ENCODE results near the gene TMPRSS13. TPM values are rescaled to one million over a fixed set of nuclear protein-coding genes. Genes with fewer than 3 reads are reported as not detected.

TMPRSS13 gene
- total RNA-seq, 3 donors from 2014 or later (not counting 1 experiment from before 2014, with no cell fraction given) = 1.6 to 1.8 (median 1.8) TPM

GRCh38 chr11:117946156-117946841, 17.1 kb upstream of the TMPRSS13 start:
- Mint-ChIP-seq H3K36me3 (no peaks in the 10 kb centered on the region), H3K4me1 (peaks cover 37 to 54% of the 10 kb centered on the region in 2 donors), H3K27me3 (ENCODE audit: low read depth in 2 of 2) (peaks cover 2 to 10% of the 10 kb centered on the region in 2 donors), H3K4me3 (no peak overlapping the region), H3K27ac (no peak overlapping the region), H3K9me3 (no peaks in the 10 kb centered on the region)
- DNase-seq (no peak), ATAC-seq (no peak)
- Histone ChIP-seq H3K27ac (ENCODE audit: low read length) (no peak overlapping the region), H3K4me3 (ENCODE audit: low read length) (no peak overlapping the region), H3K4me1 (ENCODE audit: control insufficient read depth, insufficient read depth, low read length) (peaks cover 52% of the 10 kb centered on the region), H3K27me3 (ENCODE audit: control insufficient read depth, insufficient read depth, low read length) (no peaks in the 10 kb centered on the region), H3K9me3 (ENCODE audit: control insufficient read depth, insufficient read depth, low read length) (no peaks in the 10 kb centered on the region), H3K36me3 (ENCODE audit: control insufficient read depth, insufficient read depth, low read length) (no peaks in the 10 kb centered on the region)
- intact Hi-C loops (cut with micrococcal nuclease) = loop anchor here (10.0 kb wide), 1 partner anchor 521 kb away; no protein-coding TSS in a partner anchor
- TF ChIP-seq, protein P1, sequence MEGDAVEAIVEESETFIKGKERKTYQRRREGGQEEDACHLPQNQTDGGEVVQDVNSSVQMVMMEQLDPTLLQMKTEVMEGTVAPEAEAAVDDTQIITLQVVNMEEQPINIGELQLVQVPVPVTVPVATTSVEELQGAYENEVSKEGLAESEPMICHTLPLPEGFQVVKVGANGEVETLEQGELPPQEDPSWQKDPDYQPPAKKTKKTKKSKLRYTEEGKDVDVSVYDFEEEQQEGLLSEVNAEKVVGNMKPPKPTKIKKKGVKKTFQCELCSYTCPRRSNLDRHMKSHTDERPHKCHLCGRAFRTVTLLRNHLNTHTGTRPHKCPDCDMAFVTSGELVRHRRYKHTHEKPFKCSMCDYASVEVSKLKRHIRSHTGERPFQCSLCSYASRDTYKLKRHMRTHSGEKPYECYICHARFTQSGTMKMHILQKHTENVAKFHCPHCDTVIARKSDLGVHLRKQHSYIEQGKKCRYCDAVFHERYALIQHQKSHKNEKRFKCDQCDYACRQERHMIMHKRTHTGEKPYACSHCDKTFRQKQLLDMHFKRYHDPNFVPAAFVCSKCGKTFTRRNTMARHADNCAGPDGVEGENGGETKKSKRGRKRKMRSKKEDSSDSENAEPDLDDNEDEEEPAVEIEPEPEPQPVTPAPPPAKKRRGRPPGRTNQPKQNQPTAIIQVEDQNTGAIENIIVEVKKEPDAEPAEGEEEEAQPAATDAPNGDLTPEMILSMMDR (IDR thresholded peaks at IDR 0.05) = no peak
- WGBS (ENCODE audit: insufficient coverage) = 83% methylated on average over 4 of the region's 5 CpGs

DNA sequence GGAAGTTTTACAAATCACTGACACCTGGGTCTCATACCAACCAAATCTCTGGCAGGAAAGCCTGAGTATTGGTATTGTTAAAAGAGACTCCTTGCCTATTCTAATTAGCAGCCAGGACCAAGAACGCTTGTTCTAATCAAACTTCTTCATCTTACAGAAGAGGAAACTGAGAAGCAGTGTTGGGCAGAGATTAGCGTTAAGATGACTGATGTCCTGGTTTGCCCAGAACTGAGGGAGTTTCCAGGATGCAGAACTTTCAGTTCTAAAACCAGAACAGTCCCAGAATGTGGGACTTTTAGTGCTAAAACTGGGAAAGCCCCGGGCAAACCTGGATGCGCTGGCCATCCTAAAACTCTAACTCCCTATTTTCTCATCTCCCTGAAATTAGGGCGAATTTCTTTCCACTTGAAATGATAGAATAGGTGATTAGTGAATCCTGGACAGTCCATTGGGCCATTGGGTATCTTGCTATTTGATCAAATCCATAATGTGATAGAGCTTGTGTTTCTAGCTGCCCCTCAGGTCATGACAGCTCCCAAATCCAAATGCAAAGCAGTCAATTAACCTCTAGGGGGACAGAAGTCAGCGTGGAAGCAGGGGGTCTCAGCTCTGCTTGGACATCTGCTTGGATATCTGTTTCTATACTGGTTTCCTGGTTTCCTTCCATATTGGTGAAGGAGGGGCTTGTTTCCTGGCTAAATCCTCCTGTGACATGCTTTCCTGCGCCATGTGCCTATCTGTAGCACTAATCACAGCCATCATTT, 16.0 kb upstream of the TMPRSS13 start:
- H3K4me1 Mint-ChIP-seq = peaks cover 26 to 44% of the 10 kb centered on the region in 2 donors
- Histone ChIP-seq H3K4me1 (ENCODE audit: control insufficient read depth, insufficient read depth, low read length) (peaks cover 47% of the 10 kb centered on the region), H3K27ac (ENCODE audit: low read length) (no peak overlapping the region), H3K9me3 (ENCODE audit: control insufficient read depth, insufficient read depth, low read length) (no peaks in the 10 kb centered on the region), H3K4me3 (ENCODE audit: low read length) (no peak overlapping the region), H3K27me3 (ENCODE audit: control insufficient read depth, insufficient read depth, low read length) (no peaks in the 10 kb centered on the region), H3K36me3 (ENCODE audit: control insufficient read depth, insufficient read depth, low read length) (no peaks in the 10 kb centered on the region)
- H3K36me3 Mint-ChIP-seq = no peaks in the 10 kb centered on the region
- intact Hi-C loops (cut with micrococcal nuclease) = loop anchor here (10.0 kb wide), 1 partner anchor 520 kb away; no protein-coding TSS in a partner anchor
- DNase-seq (peak in 1 of 2 donors; percentile 18), ATAC-seq (no peak)
- TF ChIP-seq, protein P1 (IDR thresholded peaks at IDR 0.05) = no peak
- 35% methylated on average over 3 of the region's 7 CpGs for WGBS (ENCODE audit: insufficient coverage)
- no peak overlapping the region for H3K4me3 Mint-ChIP-seq
- peaks cover 2 to 10% of the 10 kb centered on the region in 2 donors for H3K27me3 Mint-ChIP-seq (ENCODE audit: low read depth in 2 of 2)
- no peaks in the 10 kb centered on the region for H3K9me3 Mint-ChIP-seq
- no peak overlapping the region for H3K27ac Mint-ChIP-seq

DNA sequence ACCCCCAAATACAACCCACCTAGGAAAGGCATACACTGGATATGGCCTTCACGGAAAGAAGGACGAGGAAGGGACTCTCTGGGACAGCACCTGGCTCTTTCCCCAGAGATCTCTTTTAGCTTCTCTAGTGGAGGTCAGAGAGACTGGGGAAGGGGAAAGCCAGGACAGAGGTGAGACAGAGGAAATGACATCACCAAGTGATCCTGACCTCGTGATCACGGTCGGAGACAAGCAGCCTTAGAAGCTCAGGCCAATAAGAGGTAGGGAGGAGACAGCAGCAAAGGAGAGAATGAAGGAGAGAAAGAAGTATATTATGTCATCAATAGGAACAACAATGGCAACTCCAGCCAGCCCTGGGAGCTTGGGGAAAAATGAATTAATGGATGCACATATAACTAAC, 15.4 kb upstream of the TMPRSS13 start:
- no peaks in the 10 kb centered on the region for H3K36me3 Mint-ChIP-seq
- TF ChIP-seq, protein P1 (IDR thresholded peaks at IDR 0.05) = no peak
- H3K27me3 ChIP-seq (ENCODE audit: control insufficient read depth, insufficient read depth, low read length) = no peaks in the 10 kb centered on the region
- no peaks in the 10 kb centered on the region for H3K36me3 ChIP-seq (ENCODE audit: control insufficient read depth, insufficient read depth, low read length)
- no peak overlapping the region for H3K27ac Mint-ChIP-seq
- DNase-seq (no peak), ATAC-seq (no peak)
- no peak overlapping the region for H3K27ac ChIP-seq (ENCODE audit: low read length)
- no peak overlapping the region for H3K4me3 Mint-ChIP-seq
- no peaks in the 10 kb centered on the region for H3K9me3 ChIP-seq (ENCODE audit: control insufficient read depth, insufficient read depth, low read length)
- H3K27me3 Mint-ChIP-seq (ENCODE audit: low read depth in 2 of 2) = peaks cover 2 to 10% of the 10 kb centered on the region in 2 donors
- no peak overlapping the region for H3K4me3 ChIP-seq (ENCODE audit: low read length)
- intact Hi-C loops (cut with micrococcal nuclease) = loop anchor here (10.0 kb wide), 1 partner anchor 520 kb away; no protein-coding TSS in a partner anchor
- H3K4me1 ChIP-seq (ENCODE audit: control insufficient read depth, insufficient read depth, low read length) = peaks cover 41% of the 10 kb centered on the region
- peaks cover 21 to 37% of the 10 kb centered on the region in 2 donors for H3K4me1 Mint-ChIP-seq
- H3K9me3 Mint-ChIP-seq = no peaks in the 10 kb centered on the region
- 66% methylated on average over 5 of the region's 5 CpGs for WGBS (ENCODE audit: insufficient coverage)

Measured in natural killer cell (primary cell).